B cell (primary cell): ENCODE results near the gene IL17RA.

Source experiments
- EZH2 ChIP-seq: IDR thresholded peaks from 2 replicates; pipeline ENCODE4 v1.6.1; 2012; ENCODE audit warnings: borderline replicate concordance, low read depth, mild to moderate bottlenecking, moderate library complexity, low read length; ENCODE audit not compliant: insufficient read depth, poor library complexity, severe bottlenecking
- TF ChIP-seq, protein P1 (sequence below): fragments of 200-600 bp; IDR thresholded peaks from one replicate; pipeline ENCODE4 v1.8.0; 2022; ENCODE audit warnings: antibody characterized with exemption, mild to moderate bottlenecking

DNA sequence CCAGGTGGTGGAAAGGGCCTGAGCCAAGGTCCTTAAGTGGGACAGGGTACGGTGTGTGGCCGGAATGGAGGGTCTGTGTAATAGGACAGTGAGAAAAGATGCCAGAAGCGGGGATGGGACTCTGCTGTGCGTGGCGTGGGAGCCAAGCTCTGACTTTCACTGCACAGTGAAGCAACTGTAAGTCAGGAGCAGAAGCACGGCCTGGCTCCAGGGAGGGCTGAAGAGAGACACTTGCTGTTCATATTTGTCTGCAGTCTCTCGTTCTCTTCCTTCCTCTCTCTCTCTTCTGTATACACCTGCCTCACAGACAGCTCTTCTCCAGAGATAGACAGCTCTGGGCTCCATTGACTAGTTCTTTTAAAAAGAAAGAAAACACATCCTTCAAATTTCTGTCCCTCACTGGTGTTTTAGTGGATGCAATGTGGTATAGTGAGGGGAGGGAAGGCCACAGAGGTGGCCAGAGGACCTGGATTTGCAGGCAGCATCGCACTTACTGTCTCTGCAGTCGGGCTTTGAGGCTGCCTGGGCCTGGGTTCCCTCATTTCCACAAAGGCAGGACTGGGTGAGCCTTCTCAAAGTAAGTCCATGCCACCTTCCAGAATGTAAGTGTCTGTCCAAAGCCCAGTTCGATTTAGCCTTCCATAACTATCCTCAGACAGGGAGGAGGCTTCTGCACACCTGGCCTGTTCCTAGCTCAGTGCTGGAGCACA, 2.1 kb downstream of the IL17RA start:
- TF ChIP-seq, protein P1, sequence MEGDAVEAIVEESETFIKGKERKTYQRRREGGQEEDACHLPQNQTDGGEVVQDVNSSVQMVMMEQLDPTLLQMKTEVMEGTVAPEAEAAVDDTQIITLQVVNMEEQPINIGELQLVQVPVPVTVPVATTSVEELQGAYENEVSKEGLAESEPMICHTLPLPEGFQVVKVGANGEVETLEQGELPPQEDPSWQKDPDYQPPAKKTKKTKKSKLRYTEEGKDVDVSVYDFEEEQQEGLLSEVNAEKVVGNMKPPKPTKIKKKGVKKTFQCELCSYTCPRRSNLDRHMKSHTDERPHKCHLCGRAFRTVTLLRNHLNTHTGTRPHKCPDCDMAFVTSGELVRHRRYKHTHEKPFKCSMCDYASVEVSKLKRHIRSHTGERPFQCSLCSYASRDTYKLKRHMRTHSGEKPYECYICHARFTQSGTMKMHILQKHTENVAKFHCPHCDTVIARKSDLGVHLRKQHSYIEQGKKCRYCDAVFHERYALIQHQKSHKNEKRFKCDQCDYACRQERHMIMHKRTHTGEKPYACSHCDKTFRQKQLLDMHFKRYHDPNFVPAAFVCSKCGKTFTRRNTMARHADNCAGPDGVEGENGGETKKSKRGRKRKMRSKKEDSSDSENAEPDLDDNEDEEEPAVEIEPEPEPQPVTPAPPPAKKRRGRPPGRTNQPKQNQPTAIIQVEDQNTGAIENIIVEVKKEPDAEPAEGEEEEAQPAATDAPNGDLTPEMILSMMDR = no peak
- no peak for TF ChIP-seq EZH2
